SK-N-SH (cell line): ENCODE data around the gene KIF5B.

Source experiments
- CHD2 ChIP-seq: fragments of 150-350 bp; IDR thresholded peaks from 2 replicates; pipeline ENCODE4 v1.6.1; 2018; ENCODE audit warnings: low read length; ENCODE audit not compliant: partially characterized antibody
- CTCF ChIP-seq: fragments of 200-600 bp; sonication (generic); IDR thresholded peaks from 2 replicates; pipeline ENCODE4 v1.6.1; 2017; ENCODE audit warnings: antibody characterized with exemption, mild to moderate bottlenecking, moderate library complexity
- GATA2 ChIP-seq: sonication (generic); formaldehyde crosslinking; IDR thresholded peaks from 2 replicates; pipeline ENCODE4 v1.5.0; 2020; ENCODE audit warnings: mild to moderate bottlenecking, missing genetic modification reagents
- RAD21 ChIP-seq: IDR thresholded peaks from 2 replicates; pipeline ENCODE4 v1.6.1; 2012; ENCODE audit warnings: mild to moderate bottlenecking, low read length
- USF1 ChIP-seq: IDR thresholded peaks from 2 replicates; pipeline ENCODE4 v1.4.0; 2012; ENCODE audit warnings: low read depth, borderline replicate concordance

- TF ChIP-seq USF1 (no peak), CTCF (no peak), RAD21 (no peak), CHD2 (no peak), GATA2 (no peak)
Observed at GRCh38 chr10:32057036-32057372, 779 bp upstream of the KIF5B start.
